Measurements from ENCODE around the gene CACNA2D3.

- no peak for TF ChIP-seq POLR2A (IDR thresholded peaks at IDR 0.05; ENCODE audit: low read length)
- TF ChIP-seq GATA1 (IDR thresholded peaks at IDR 0.05; ENCODE audit: low read depth, low read length) = no peak
Measured at GRCh38 chr3:54874816-54875556, 752.6 kb downstream of the CACNA2D3 start.
